Measurements from ENCODE around the gene DIP2C.

DIP2C gene

GRCh38 chr10:507908-508444 lies 181.5 kb downstream of the DIP2C start:
- DNase-seq: no peak

GRCh38 chr10:507355-507699 lies 182.1 kb downstream of the DIP2C start:
- DNase-seq: no peak

- no peak for DNase-seq
These were observed 182.8 kb downstream of the DIP2C start for GRCh38 chr10:506451-507354.

GRCh38 chr10:505419-505818 lies 184.0 kb downstream of the DIP2C start:
- no peak for DNase-seq

- DNase-seq: no peak
These were observed 184.7 kb downstream of the DIP2C start for GRCh38 chr10:504806-505205.

GRCh38 chr10:504121-504611 lies 185.3 kb downstream of the DIP2C start:
- no peak for DNase-seq

GRCh38 chr10:501596-501995 lies 187.9 kb downstream of the DIP2C start:
- no peak for DNase-seq

- peak; percentile 62 to 79 for DNase-seq
These were observed 188.6 kb downstream of the DIP2C start for GRCh38 chr10:500876-501275.

- DNase-seq: no peak
These were observed 189.5 kb downstream of the DIP2C start for GRCh38 chr10:499991-500390.

- DNase-seq: no peak
These were observed 190.6 kb downstream of the DIP2C start for GRCh38 chr10:498760-499435.

DNA sequence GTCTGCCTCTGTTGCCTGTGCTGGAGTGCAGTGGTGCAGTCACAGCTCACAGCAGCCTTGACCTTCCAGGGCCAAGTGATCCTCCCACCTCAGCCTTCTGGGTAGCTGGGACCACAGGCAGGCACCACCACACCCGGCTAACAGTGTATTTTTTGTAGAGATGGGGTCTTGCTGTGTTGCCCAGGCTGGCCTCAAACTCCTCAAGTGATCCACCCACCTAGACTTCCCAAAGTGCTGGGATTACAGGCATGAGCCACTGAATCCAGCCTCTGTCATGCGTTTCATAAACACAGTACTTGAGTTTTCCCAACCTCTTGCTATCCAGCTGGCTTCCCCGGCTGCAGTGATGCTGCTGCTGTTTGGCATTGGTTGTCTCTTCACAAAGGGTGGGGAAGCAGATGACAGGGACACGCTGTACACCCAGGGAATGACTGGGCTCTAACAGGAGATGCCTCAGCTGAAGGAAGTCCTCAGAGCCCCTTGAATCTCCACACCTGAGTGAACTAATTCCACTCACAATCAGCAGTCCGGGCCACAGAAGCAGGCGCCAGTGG lies 191.5 kb downstream of the DIP2C start:
- DNase-seq: no peak

- DNase-seq: no peak
These were observed 192.2 kb downstream of the DIP2C start for GRCh38 chr10:497289-497688.

GRCh38 chr10:494556-494955 lies 194.9 kb downstream of the DIP2C start:
- DNase-seq: no peak

DNA sequence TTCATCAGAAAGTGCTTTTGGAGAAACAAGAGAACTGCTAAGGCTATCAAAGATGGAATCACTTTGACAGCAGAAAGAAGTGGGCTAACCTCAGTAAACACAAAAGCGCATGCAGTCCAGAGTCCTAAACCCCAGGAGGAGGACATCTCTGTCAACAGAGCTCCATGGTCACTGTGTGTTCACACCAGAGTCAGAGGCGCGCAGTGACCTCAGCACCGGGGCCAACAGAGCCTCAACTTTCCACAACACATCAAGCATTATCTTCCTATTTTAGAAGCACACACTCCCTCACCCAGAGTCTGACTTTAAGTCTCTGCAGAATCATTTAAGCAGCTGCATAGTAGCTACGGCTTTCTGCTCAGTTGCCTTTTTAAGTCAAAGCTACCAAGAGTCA lies 195.3 kb downstream of the DIP2C start:
- no peak for DNase-seq

GRCh38 chr10:493391-494148 lies 195.9 kb downstream of the DIP2C start:
- no peak for DNase-seq

DNA sequence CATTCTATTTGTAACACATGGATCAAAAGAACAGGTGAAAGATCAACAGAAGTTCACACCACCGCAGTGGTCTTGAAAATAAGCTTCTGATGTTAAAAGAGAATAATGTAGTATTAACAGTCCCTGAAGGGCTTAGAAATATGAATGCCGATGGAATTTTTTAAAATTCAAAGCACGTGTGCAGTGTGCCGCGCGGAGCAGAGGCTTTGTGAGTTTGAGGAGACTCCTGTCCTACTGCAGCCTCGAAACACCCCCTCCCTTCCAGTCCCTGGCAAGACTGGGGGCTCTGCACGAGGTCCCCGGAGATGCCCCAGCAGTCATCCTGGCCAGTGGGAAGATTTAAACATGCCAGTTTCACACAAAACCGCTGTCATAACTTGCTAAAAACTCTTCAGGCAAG lies 196.6 kb downstream of the DIP2C start:
- no peak for DNase-seq

GRCh38 chr10:491667-492424 lies 197.6 kb downstream of the DIP2C start:
- DNase-seq: no peak

DNA sequence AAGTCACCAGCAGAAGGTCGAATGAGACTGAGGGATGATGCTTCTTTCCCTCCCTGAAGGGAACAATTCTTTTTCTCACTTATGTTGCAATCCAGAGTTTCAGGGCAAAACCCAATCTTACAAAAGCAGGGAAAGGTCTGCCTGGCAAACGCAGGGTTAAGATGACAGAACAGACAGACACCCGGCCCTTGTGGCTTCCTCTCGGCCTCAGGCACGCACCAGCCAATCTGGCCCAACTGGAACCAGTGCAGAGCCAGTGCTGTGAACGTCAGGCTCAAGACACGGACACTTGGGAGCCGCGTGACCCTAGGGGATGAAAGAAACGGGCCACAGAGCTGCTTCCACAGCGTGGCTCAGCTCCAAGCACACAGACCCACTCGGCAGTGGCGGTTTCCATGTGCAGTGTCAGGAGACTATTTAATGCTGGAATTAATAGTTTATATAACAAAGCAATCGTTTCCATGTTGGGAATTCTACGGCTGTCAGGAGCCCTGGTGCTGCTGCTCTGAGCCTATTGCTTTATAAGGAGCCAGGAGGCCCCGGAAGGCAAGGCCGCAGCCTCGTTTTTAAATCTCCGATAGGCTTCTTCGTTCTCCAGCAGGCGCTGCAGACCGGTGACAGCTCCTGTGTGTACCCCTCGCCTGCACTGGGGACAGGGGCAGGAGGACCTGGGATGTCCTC lies 198.4 kb downstream of the DIP2C start:
- no peak for DNase-seq

GRCh38 chr10:490256-490655 lies 199.2 kb downstream of the DIP2C start:
- DNase-seq: no peak

DNA sequence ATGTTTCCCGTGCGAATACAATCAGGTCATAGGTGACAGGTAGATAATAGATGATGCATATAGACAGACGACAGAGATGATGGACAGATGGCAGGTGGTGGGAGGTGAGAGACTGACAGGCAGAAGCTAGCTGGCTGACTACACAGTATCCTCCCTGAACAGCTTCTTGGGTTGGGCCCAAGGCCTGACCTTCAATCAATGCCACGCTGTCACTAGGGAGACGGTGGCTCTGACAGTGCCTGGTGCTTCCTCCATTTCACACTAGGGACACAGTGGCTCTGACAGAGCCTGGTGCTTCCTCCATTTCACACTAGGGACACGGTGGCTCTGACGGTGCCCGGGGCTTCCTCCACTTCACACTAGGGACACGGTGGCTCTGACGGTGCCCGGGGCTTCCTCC lies 200.1 kb downstream of the DIP2C start:
- no peak for DNase-seq

GRCh38 chr10:488933-489215 lies 200.6 kb downstream of the DIP2C start:
- no peak for DNase-seq
